ENCODE measurements around the gene GABARAP. TPM values are rescaled to one million over a fixed set of nuclear protein-coding genes. Genes with fewer than 3 reads are reported as not detected.

The GABARAP gene
- total and polyA plus RNA-seq, 2 of the 8 experiments (the other 6 are each of a cell fraction or from before 2014, with no cell fraction given): 252 to 581 TPM

- Histone ChIP-seq H3K36me3 (ENCODE audit: control insufficient read depth in 2 of 4, insufficient read depth in 4 of 4, low read length in 3 of 4) (no peaks in the 10 kb centered on the region), H2BK20ac (ENCODE audit: low read length) (0 out of 2 replicates have a peak overlapping the region, but pooled peaks have one; percentile 32), H3K79me2 (ENCODE audit: control insufficient read depth in 1 of 2, insufficient read depth in 2 of 2, low read length in 2 of 2) (peaks cover 0 to 56% of the 10 kb centered on the region in 2 experiments; a peak in 2 of 4 replicates), H2BK120ac (replicated peaks; ENCODE audit: low read depth, low read length) (no peak overlapping the region), H3K9me3 (ENCODE audit: insufficient read depth in 2 of 2, low read depth in 1 of 2, low read length in 1 of 2) (no peaks in the 10 kb centered on the region), H3K18ac (ENCODE audit: extremely low read depth, low read length) (peak overlapping the region; percentile 83), H3K23ac (ENCODE audit: insufficient read length) (no peak overlapping the region), H3K14ac (ENCODE audit: insufficient read length) (no peak overlapping the region), H3K4me2 (ENCODE audit: insufficient read depth in 1 of 2, low read depth in 2 of 2, low read length in 2 of 2) (peak overlapping the region; percentile 87 to 96), H4K8ac (ENCODE audit: extremely low read depth, insufficient read depth, low read length) (no peak overlapping the region), H4K5ac (ENCODE audit: insufficient read length, low read depth, low read length) (peak overlapping the region; percentile 38), H3K23me2 (ENCODE audit: low read depth, low read length) (peaks cover 36% of the 10 kb centered on the region; the same call in 1 of the 2 replicates), H3K4ac (replicated peaks; ENCODE audit: insufficient read length, low read depth, low read length) (peak overlapping the region; percentile 57), H3K27me3 (replicated peaks in 1 of 4; ENCODE audit: control insufficient read depth in 3 of 4, extremely low read depth in 1 of 4, insufficient read depth in 3 of 4, low read length in 3 of 4) (no peaks in the 10 kb centered on the region; a peak in 1 of 7 replicates), H3K79me1 (ENCODE audit: low read depth, low read length) (peaks cover 13% of the 10 kb centered on the region), H3K4me3 (ENCODE audit: extremely low read depth in 1 of 4, insufficient read depth in 2 of 4, low read depth in 3 of 4, low read length in 4 of 4) (peak overlapping the region; percentile 56 to 75 (median 62)), H3K4me1 (replicated peaks in 1 of 4; ENCODE audit: control insufficient read depth in 3 of 4, insufficient read depth in 4 of 4, low read length in 3 of 4) (peaks cover 6 to 55% (median 35%) of the 10 kb centered on the region in 4 experiments), H2AFZ (ENCODE audit: low read length) (0 out of 2 replicates have a peak overlapping the region, but pooled peaks have one; percentile 7), H2BK5ac (ENCODE audit: low read depth, low read length) (peak overlapping the region; percentile 52; the same call in 1 of the 2 replicates), H4K20me1 (replicated peaks in 1 of 2; ENCODE audit: control insufficient read depth in 1 of 2, insufficient read depth in 2 of 2, low read length in 2 of 2) (peaks cover 0 to 2% of the 10 kb centered on the region in 2 experiments), H2AK5ac (ENCODE audit: low read depth, low read length) (0 out of 2 replicates have a peak overlapping the region, but pooled peaks have one; percentile 82), H2BK12ac (ENCODE audit: low read depth, low read length) (no peak overlapping the region), H3K9ac (replicated peaks in 1 of 4; ENCODE audit: extremely low read depth in 1 of 4, low read depth in 3 of 4, low read length in 3 of 4) (peak overlapping the region in 3 of 4 experiments; percentile 24 to 49 (median 34); a peak in 5 of 7 replicates), H3K27ac (ENCODE audit: low read depth, low read length) (0 out of 2 replicates have a peak overlapping the region, but pooled peaks have one; percentile 8), H4K91ac (replicated peaks; ENCODE audit: insufficient read length, low read length) (no peak overlapping the region), H2BK15ac (ENCODE audit: low read length) (0 out of 2 replicates have a peak overlapping the region, but pooled peaks have one; percentile 81), H3K56ac (replicated peaks; ENCODE audit: insufficient read length, low read depth, low read length) (peak overlapping the region; percentile 38)
- ChIA-PET CTCF (ENCODE audit: partially characterized antibody) (no interaction called here), POLR2A (ENCODE audit: partially characterized antibody) (interaction anchor here (0.6 to 2.5 kb wide), 4 partner anchors 13 to 45 kb away, joined by 3 to 9 read pairs (median 4); partner anchors contain the start of gene GABARAP)
- DNase-seq (ENCODE audit: low read depth in 1 of 2, low spot score in 2 of 2): no peak
- 12% methylated on average over 16 of the region's 37 CpGs; no CpG with 5 or more reads in 1 of the 2 experiments for WGBS, 2 experiments (ENCODE audit: extremely low coverage in 1 of 2, insufficient coverage in 1 of 2, insufficient read length in 1 of 2, insufficient replicate concordance in 2 of 2, low coverage in 1 of 2, low lambda C conversion rate in 2 of 2, missing lambda C conversion rate in 1 of 2)
- no peak for FAIRE-seq
- TF ChIP-seq SUZ12 (IDR thresholded peaks at IDR 0.05; ENCODE audit: low read length) (no peak), KDM5A (IDR thresholded peaks at IDR 0.05; ENCODE audit: low read length) (no peak), CHD2 (IDR thresholded peaks at IDR 0.05; ENCODE audit: low read length) (peak; percentile 90), ASH2L (IDR thresholded peaks at IDR 0.05; ENCODE audit: low read length) (no peak), SAP30 (IDR thresholded peaks at IDR 0.05; ENCODE audit: insufficient read depth, insufficient replicate concordance, low read length) (no peak), HDAC2 (IDR thresholded peaks at IDR 0.05; ENCODE audit: borderline replicate concordance in 1 of 2, low read depth in 2 of 2, low read length in 2 of 2) (no peak), GABPA (IDR thresholded peaks at IDR 0.05; ENCODE audit: borderline replicate concordance, insufficient read depth, low read length) (no peak), RBBP5 (IDR thresholded peaks at IDR 0.05; ENCODE audit: borderline replicate concordance, low read depth, low read length) (no peak; the same call in 1 of the 2 replicates), TEAD4 (IDR thresholded peaks at IDR 0.05; ENCODE audit: low read depth, low read length) (no peak), CHD1 (IDR thresholded peaks at IDR 0.05; ENCODE audit: low read depth, low read length) (no peak)
These were observed 30.6 kb downstream of the GABARAP start for GRCh38 chr17:7211491-7212273.
